ENCODE results near the gene CACNA2D3. TPM values are rescaled to one million over a fixed set of nuclear protein-coding genes. Genes with fewer than 3 reads are reported as not detected.

Gene CACNA2D3
- total RNA-seq, 4 donors from 2014 or later: 0.30 to 9.6 (median 3.9) TPM

DNA sequence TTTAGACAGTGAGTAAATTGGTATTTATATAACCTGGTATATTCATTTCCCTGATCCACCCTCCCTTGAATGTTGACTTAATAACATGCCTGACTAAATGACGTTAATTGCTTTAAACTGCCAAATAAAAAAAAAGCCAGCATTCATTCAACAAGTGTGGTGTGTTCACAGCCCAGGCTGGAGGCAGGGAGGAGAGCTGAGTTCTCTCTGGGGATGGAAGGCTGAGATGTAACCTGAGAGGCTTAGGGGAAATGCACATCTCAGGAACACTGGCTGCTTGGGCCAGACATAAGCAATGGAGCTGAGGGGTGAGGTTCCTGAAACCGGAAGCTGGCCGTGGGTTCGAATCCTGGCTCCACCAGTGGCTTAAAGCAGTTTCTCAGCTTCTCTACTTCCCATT lies 17.3 kb downstream of the CACNA2D3 start:
- no peak for TF ChIP-seq POLR2A (IDR thresholded peaks at IDR 0.05)
- no peak for TF ChIP-seq EP300 (IDR thresholded peaks at IDR 0.05)
- TF ChIP-seq, protein P1, sequence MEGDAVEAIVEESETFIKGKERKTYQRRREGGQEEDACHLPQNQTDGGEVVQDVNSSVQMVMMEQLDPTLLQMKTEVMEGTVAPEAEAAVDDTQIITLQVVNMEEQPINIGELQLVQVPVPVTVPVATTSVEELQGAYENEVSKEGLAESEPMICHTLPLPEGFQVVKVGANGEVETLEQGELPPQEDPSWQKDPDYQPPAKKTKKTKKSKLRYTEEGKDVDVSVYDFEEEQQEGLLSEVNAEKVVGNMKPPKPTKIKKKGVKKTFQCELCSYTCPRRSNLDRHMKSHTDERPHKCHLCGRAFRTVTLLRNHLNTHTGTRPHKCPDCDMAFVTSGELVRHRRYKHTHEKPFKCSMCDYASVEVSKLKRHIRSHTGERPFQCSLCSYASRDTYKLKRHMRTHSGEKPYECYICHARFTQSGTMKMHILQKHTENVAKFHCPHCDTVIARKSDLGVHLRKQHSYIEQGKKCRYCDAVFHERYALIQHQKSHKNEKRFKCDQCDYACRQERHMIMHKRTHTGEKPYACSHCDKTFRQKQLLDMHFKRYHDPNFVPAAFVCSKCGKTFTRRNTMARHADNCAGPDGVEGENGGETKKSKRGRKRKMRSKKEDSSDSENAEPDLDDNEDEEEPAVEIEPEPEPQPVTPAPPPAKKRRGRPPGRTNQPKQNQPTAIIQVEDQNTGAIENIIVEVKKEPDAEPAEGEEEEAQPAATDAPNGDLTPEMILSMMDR (IDR thresholded peaks at IDR 0.05): no peak
- 74 to 80% methylated on average over 4 of the region's 4 CpGs for WGBS, 2 donors
- H3K27ac ChIP-seq: no peak overlapping the region

DNA sequence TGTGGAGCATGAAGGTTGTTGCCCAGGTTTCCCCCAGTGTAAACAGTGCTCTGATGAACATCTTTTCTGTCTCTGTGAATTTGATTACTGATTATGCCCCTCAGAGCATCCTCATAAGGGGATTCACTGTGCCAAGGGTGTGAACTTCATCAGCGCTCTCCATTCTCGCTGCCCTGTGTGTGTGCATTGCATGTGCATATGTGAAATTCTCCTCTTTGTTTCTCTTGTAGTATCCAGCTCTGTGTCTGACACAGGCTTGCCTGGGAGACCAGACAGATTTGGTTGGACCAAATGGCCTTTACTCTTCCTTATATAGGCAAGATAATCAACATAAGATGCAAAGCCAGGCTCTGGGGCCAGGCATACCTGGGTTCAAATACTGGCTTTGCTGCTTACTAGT lies 21.9 kb downstream of the CACNA2D3 start:
- Histone ChIP-seq H3K27me3 (no peaks in the 10 kb centered on the region), H3K4me3 (no peak overlapping the region), H3K4me1 (peaks cover 0 to 8% (median 0%) of the 10 kb centered on the region in 4 donors), H3K9me3 (no peaks in the 10 kb centered on the region), H3K36me3 (no peaks in the 10 kb centered on the region), H3K27ac (no peak overlapping the region)
- TF ChIP-seq, protein P1 (IDR thresholded peaks at IDR 0.05): no peak
- TF ChIP-seq POLR2A (IDR thresholded peaks at IDR 0.05): no peak
- TF ChIP-seq EP300 (IDR thresholded peaks at IDR 0.05): no peak
- no peak for DNase-seq (ENCODE audit: low spot score in 2 of 2)
- WGBS, 2 donors: 72 to 76% methylated on average over 2 of the region's 2 CpGs

More for the DNA sequence above, 17.3 kb downstream of the CACNA2D3 start:
- no peaks in the 10 kb centered on the region for H3K36me3 ChIP-seq
- no peak overlapping the region for H3K4me3 ChIP-seq
- no peaks in the 10 kb centered on the region for H3K9me3 ChIP-seq
- H3K4me1 ChIP-seq: no peaks in the 10 kb centered on the region
- DNase-seq (ENCODE audit: low spot score in 2 of 2): no peak
- no peaks in the 10 kb centered on the region for H3K27me3 ChIP-seq

DNA sequence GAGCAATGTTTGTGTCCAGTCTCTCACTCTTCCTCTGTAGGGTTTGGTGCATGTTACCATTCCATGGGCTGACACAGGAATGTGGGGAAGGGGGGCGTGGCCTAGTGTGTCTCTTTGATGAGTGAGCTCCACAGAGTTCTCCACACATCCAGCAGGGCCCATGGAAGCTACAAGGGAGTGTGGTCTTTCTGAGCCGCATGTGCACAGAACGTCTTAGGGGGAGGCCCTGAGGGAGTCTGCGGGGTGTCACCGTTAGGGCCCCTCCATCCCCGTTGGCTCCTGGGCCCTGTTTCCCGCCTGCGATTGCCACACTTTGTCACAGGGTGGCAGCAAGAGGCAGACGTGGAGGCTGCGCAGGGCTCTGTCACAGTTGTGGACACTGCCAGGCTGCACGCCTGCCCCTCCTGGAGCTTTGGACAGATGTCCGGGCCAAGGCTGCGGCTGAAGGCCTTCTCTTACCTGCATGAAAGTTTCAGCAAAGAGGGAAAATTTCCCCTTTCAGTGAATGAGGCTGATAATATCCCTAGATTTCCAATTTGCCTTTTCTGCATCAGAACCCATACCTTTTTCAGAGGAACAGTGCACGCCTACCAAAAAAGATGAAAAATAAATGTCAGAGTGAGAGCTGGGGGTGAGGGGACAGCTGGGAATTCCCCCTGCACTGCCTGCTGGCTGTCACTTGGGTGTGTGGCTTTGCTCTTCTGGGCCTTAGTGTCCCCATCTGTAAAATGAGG lies 24.3 kb downstream of the CACNA2D3 start:
- H3K27me3 ChIP-seq: no peaks in the 10 kb centered on the region
- 17 to 18% methylated on average over 12 to 14 of the region's 14 CpGs for WGBS, 2 donors
- H3K4me3 ChIP-seq: no peak overlapping the region
- DNase-seq (ENCODE audit: low spot score in 2 of 2): peak in 1 of 2 donors; percentile 31
- peaks cover 0 to 8% (median 0%) of the 10 kb centered on the region in 4 donors for H3K4me1 ChIP-seq
- H3K9me3 ChIP-seq: no peaks in the 10 kb centered on the region
- no peak overlapping the region for H3K27ac ChIP-seq
- TF ChIP-seq POLR2A (IDR thresholded peaks at IDR 0.05): no peak
- TF ChIP-seq, protein P1 (IDR thresholded peaks at IDR 0.05): peak in 4 of 5 experiments; percentile 4 to 45 (median 32)
- no peak for TF ChIP-seq EP300 (IDR thresholded peaks at IDR 0.05)
- no peaks in the 10 kb centered on the region for H3K36me3 ChIP-seq

DNA sequence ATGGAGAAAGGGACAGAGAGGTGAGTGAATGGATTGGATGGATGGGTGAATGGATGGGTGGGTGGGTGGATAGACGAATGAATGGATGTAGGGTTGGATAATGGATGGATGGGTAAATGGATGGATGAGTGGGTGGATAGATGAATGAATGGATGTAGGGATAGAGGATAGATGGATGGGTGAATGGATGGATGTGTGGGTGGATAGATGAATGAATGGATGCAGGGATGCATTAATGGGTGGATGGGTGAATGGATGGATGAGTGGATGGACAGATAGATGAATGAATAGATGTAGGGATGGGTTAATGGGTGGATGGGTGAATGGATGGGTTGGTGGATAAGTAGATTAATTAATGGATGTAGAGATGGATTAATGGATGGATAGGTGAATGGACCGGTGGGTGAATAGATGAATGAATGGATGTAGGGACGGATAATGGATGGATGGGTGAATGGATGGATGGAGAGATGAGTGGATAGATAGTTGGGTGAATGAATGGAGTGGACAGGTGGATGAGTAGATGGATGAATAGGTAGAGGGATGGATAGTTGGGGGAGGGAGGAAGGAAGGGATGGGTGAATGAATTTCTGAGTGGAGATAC lies 28.6 kb downstream of the CACNA2D3 start:
- no peak overlapping the region for H3K27ac ChIP-seq
- no peak for DNase-seq (ENCODE audit: low spot score in 2 of 2)
- H3K4me1 ChIP-seq: peaks cover 0 to 8% (median 0%) of the 10 kb centered on the region in 4 donors
- no peaks in the 10 kb centered on the region for H3K36me3 ChIP-seq
- H3K9me3 ChIP-seq: no peaks in the 10 kb centered on the region
- no peaks in the 10 kb centered on the region for H3K27me3 ChIP-seq
- TF ChIP-seq POLR2A (IDR thresholded peaks at IDR 0.05) (no peak), EP300 (IDR thresholded peaks at IDR 0.05) (no peak)
- TF ChIP-seq, protein P1 (IDR thresholded peaks at IDR 0.05): no peak
- 87 to 91% methylated on average over 3 of the region's 3 CpGs for WGBS, 2 donors
- no peak overlapping the region for H3K4me3 ChIP-seq

DNA sequence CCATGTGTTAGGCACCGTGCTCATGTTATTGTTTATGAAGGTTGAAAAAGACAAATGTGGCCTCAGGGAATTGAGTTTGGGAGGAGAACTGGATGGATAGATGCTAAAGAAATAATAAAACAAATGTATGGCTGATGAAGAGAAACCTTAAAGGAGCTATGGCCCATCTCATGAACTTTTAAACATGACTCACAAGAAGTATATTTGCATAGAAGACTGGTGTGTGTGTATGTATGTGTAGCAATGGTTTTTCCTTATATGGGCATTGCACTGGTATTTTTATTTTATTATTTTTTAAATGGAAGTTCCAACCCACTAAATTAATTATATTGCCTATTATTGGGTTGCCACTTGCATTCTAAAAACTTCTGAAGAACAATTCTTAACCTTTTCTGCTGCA lies 31.1 kb downstream of the CACNA2D3 start:
- Histone ChIP-seq H3K9me3 (no peaks in the 10 kb centered on the region), H3K4me1 (no peaks in the 10 kb centered on the region), H3K27me3 (no peaks in the 10 kb centered on the region), H3K36me3 (no peaks in the 10 kb centered on the region), H3K27ac (no peak overlapping the region), H3K4me3 (no peak overlapping the region)
- DNase-seq (ENCODE audit: low spot score in 2 of 2): no peak
- TF ChIP-seq, protein P1 (IDR thresholded peaks at IDR 0.05): no peak
- TF ChIP-seq EP300 (IDR thresholded peaks at IDR 0.05) (no peak), POLR2A (IDR thresholded peaks at IDR 0.05) (no peak)
- WGBS, 2 donors: 40 to 46% methylated on average over 1 of the region's 1 CpG

Measured in tibial nerve (tissue), 4 donors.